Thymus (tissue), 11 donors: ENCODE results near the gene DAG1. TPM values are rescaled to one million over a fixed set of nuclear protein-coding genes. Genes with fewer than 3 reads are reported as not detected.

Experiments used
- DNase-seq, 9 donors: peaks; one replicate each; pipeline ENCODE4 v3.0.0-alpha.2; 2013; ENCODE audit warnings: low spot score in 9 of 9, low read depth in 6 of 9, missing footprints in 1 of 9
- H3K27ac ChIP-seq, 2 donors: one replicate each; pipeline ENCODE4 v1.5.1; 2013; ENCODE audit warnings: control low read depth in 1 of 2, low read depth in 1 of 2, low read length in 1 of 2, mild to moderate bottlenecking in 1 of 2, moderate library complexity in 1 of 2
- H3K27me3 ChIP-seq, 2 donors: one replicate each; pipeline ENCODE4 v1.5.1; 2013; ENCODE audit warnings: low read length in 1 of 2; ENCODE audit not compliant: control insufficient read depth in 2 of 2, insufficient read depth in 1 of 2
- H3K36me3 ChIP-seq, 2 donors: one replicate each; pipeline ENCODE4 v1.5.1; 2013; ENCODE audit warnings: low read length in 1 of 2, mild to moderate bottlenecking in 1 of 2, moderate library complexity in 1 of 2; ENCODE audit not compliant: control insufficient read depth in 2 of 2, insufficient read depth in 2 of 2
- H3K4me1 ChIP-seq, 2 donors: one replicate each; pipeline ENCODE4 v1.5.1; 2013; ENCODE audit warnings: low read length in 2 of 2; ENCODE audit not compliant: control insufficient read depth in 2 of 2, insufficient read depth in 2 of 2
- H3K4me3 ChIP-seq, 2 donors: one replicate each; pipeline ENCODE4 v1.5.1; 2013; ENCODE audit warnings: low read length in 2 of 2, control low read depth in 1 of 2, mild to moderate bottlenecking in 1 of 2
- H3K9me3 ChIP-seq, 2 donors: one replicate each; pipeline ENCODE4 v1.5.1; 2013; ENCODE audit warnings: low read length in 1 of 2, mild to moderate bottlenecking in 1 of 2; ENCODE audit not compliant: control insufficient read depth in 2 of 2, insufficient read depth in 1 of 2
- whole genome bisulfite sequencing: extraction: QIAGEN DNeasy Blood & Tissue Kit; methylation state at CpG from one replicate; pipeline ENCODE4 v1.1.7; 2013; 5-methylcytosine and 5-hydroxymethylcytosine counted together
- polyA plus RNA-seq: library from polyadenylated mRNA; stranded (reverse); fragments of 200-250 nt; gene quantifications from one replicate; pipeline ENCODE4 v1.2.3, GENCODE V29; 2013
- total RNA-seq: library from RNA; stranded (reverse); fragments of 120-200 nt; gene quantifications from one replicate; pipeline ENCODE4 v1.2.4, GENCODE V29; 2013
- donor health status: healthy.

Gene DAG1
- total and polyA plus RNA-seq, 2 donors: 8.5 to 11.5 TPM

- peaks cover 23 to 51% of the 10 kb centered on the region in 2 donors for H3K27me3 ChIP-seq
- DNase-seq: peak; percentile 79 to 96 (median 92)
- H3K4me1 ChIP-seq: peaks cover 8 to 12% of the 10 kb centered on the region in 2 donors
- no peaks in the 10 kb centered on the region for H3K36me3 ChIP-seq
- WGBS: 6% methylated on average over 76 of the region's 76 CpGs
- no peak within 1 kb of the TSS for H3K27ac ChIP-seq
- H3K4me3 ChIP-seq: peak within 1 kb of the TSS; percentile 65 to 82
- H3K9me3 ChIP-seq: no peaks in the 10 kb centered on the region
Measured at GRCh38 chr3:49553692-49554632, 83.9 kb downstream of the DAG1 start, which contains the start of gene BSN. BSN (plus strand) TSS chr3:49554477; CDS start chr3:49554603, 126 bp downstream.

- 2% methylated on average over 66 of the region's 66 CpGs for WGBS
- Histone ChIP-seq H3K4me3 (peak overlapping the region; percentile 16 to 82), H3K27me3 (peaks cover 23 to 51% of the 10 kb centered on the region in 2 donors), H3K27ac (no peak overlapping the region), H3K36me3 (no peaks in the 10 kb centered on the region), H3K4me1 (peaks cover 8 to 12% of the 10 kb centered on the region in 2 donors), H3K9me3 (no peaks in the 10 kb centered on the region)
- DNase-seq: peak in 5 of 9 donors; percentile 13 to 61 (median 36)
Measured at GRCh38 chr3:49554633-49555265, 84.7 kb downstream of the DAG1 start.

GRCh38 chr3:49556500-49557275 lies 86.6 kb downstream of the DAG1 start:
- DNase-seq: no peak
- Histone ChIP-seq H3K9me3 (no peaks in the 10 kb centered on the region), H3K27ac (no peak overlapping the region), H3K4me3 (no peak overlapping the region), H3K4me1 (peaks cover 8 to 12% of the 10 kb centered on the region in 2 donors), H3K27me3 (peaks cover 21 to 57% of the 10 kb centered on the region in 2 donors), H3K36me3 (no peaks in the 10 kb centered on the region)
- WGBS: 96% methylated on average over 3 of the region's 3 CpGs

- Histone ChIP-seq H3K4me3 (no peak overlapping the region), H3K36me3 (no peaks in the 10 kb centered on the region), H3K27me3 (peaks cover 0 to 11% of the 10 kb centered on the region in 2 donors), H3K27ac (no peak overlapping the region), H3K4me1 (no peaks in the 10 kb centered on the region), H3K9me3 (no peaks in the 10 kb centered on the region)
- no peak for DNase-seq
- 85% methylated on average over 4 of the region's 4 CpGs for WGBS
Measured at GRCh38 chr3:49563040-49563578, 93.0 kb downstream of the DAG1 start.

- no peaks in the 10 kb centered on the region for H3K9me3 ChIP-seq
- H3K27ac ChIP-seq: no peak overlapping the region
- H3K4me1 ChIP-seq: no peaks in the 10 kb centered on the region
- H3K27me3 ChIP-seq: peaks cover 0 to 10% of the 10 kb centered on the region in 2 donors
- DNase-seq: no peak
- H3K36me3 ChIP-seq: no peaks in the 10 kb centered on the region
- WGBS: 92% methylated on average over 4 of the region's 4 CpGs
- no peak overlapping the region for H3K4me3 ChIP-seq
Measured at GRCh38 chr3:49563766-49564165, 93.7 kb downstream of the DAG1 start.

- DNase-seq: no peak
- Histone ChIP-seq H3K4me3 (no peak overlapping the region), H3K27ac (no peak overlapping the region), H3K27me3 (peaks cover 0 to 3% of the 10 kb centered on the region in 2 donors), H3K9me3 (no peaks in the 10 kb centered on the region), H3K4me1 (no peaks in the 10 kb centered on the region), H3K36me3 (no peaks in the 10 kb centered on the region)
- 90% methylated on average over 2 of the region's 2 CpGs for WGBS
Measured at GRCh38 chr3:49566312-49566711, 96.2 kb downstream of the DAG1 start.

- WGBS: 69% methylated on average over 2 of the region's 2 CpGs
- H3K36me3 ChIP-seq: no peaks in the 10 kb centered on the region
- peaks cover 0 to 3% of the 10 kb centered on the region in 2 donors for H3K27me3 ChIP-seq
- no peaks in the 10 kb centered on the region for H3K4me1 ChIP-seq
- H3K9me3 ChIP-seq: no peaks in the 10 kb centered on the region
- H3K27ac ChIP-seq: no peak overlapping the region
- DNase-seq: no peak
- H3K4me3 ChIP-seq: no peak overlapping the region
Measured at GRCh38 chr3:49567406-49567805, 97.3 kb downstream of the DAG1 start.

GRCh38 chr3:49568965-49569364 lies 98.9 kb downstream of the DAG1 start:
- no peak for DNase-seq
- Histone ChIP-seq H3K27me3 (no peaks in the 10 kb centered on the region), H3K27ac (no peak overlapping the region), H3K36me3 (no peaks in the 10 kb centered on the region), H3K9me3 (no peaks in the 10 kb centered on the region), H3K4me3 (no peak overlapping the region), H3K4me1 (no peaks in the 10 kb centered on the region)
